Measurements from ENCODE around the gene DNAJC10. TPM values are rescaled to one million over a fixed set of nuclear protein-coding genes. Genes with fewer than 3 reads are reported as not detected.
A peak's percentile ranks its signal among the peaks of the same experiment; 100 is the strongest.
"Not testable (repeated sequence)": the region's sequence is repeated elsewhere in the genome, so short reads cannot be mapped to it uniquely, and the experiment has no call there.

The DNAJC10 gene
- total RNA-seq, 5 donors from 2014 or later (not counting 1 experiment from before 2014, with no cell fraction given), result 39.5 to 52.9 (median 46.1) TPM

DNA sequence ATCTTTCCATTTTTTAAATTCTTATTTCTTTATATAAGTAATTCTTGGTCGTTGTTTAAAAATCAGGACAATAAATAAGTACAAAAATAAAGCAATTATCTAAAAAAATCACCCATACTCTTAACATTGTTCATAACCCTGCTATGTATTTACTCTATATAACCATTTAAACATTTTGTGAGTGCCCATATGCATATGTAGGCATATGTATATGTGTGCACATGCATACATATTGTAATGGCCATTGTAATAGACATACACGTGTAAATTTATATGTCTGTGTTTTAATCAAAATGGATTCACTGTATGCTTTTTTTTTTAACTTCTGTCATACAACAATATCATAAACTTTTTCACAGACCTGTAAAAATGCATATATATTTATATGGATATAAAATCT is 25.6 kb downstream of the DNAJC10 start:
- Histone ChIP-seq H3K36me3 (ENCODE audit: control insufficient read depth in 2 of 2, extremely low read depth in 1 of 2, insufficient read depth in 1 of 2, low read length in 1 of 2) (peaks cover 6 to 34% of the 10 kb centered on the region in 2 donors), H3K27ac (ENCODE audit: low read length) (no peak overlapping the region), H3K9me3 (no peaks in the 10 kb centered on the region), H3K4me3 (ENCODE audit: control insufficient read depth in 1 of 2, extremely low read depth in 1 of 2, low read length in 1 of 2) (no peak overlapping the region), H3K4me1 (ENCODE audit: control insufficient read depth in 1 of 2, extremely low read depth in 1 of 2, insufficient read depth in 2 of 2, low read length in 2 of 2) (peaks cover 0 to 7% of the 10 kb centered on the region in 2 experiments), H3K27me3 (replicated peaks in 1 of 2; ENCODE audit: control insufficient read depth in 2 of 2, extremely low read depth in 1 of 2, insufficient read depth in 2 of 2, low read length in 1 of 2) (no peaks in the 10 kb centered on the region)
- H3K27me3 Mint-ChIP-seq, result no peaks in the 10 kb centered on the region
- no peak for DNase-seq
- POLR2A ChIA-PET, result no interaction called here
- no CpG with 5 or more reads among the region's 2 CpGs for WGBS (ENCODE audit: insufficient coverage)
- CTCF ChIA-PET, result no interaction called here
- H3K4me3 Mint-ChIP-seq, result no peak overlapping the region
- peaks cover 0 to 13% (median 12%) of the 10 kb centered on the region in 3 donors for H3K4me1 Mint-ChIP-seq
- H3K36me3 Mint-ChIP-seq, result peaks cover 79% of the 10 kb centered on the region
- no peak for ATAC-seq (replicated peaks in 1 of 4)
- H3K27ac Mint-ChIP-seq, result no peak overlapping the region
- H3K9me3 Mint-ChIP-seq, result peaks cover 0 to 2% (median 0%) of the 10 kb centered on the region in 3 donors

DNA sequence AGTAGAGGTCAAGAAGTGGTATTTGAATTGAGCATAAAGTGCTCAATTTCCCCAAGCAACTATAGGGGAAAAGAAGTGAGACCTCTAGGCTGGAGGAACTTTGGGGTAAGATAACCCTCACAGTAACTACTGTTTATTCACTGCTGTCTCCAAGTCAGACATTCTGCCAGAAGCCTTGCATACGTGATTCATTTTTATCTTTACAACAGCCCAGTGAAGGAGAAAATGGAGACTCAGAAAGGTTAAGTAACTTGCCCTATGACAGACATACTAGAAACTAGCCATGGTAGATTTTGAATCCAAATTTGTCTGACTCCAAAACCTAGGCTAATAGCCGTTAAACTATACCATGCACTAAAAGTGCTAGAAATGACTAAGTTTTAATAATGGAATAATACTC is 28.4 kb downstream of the DNAJC10 start:
- H3K36me3 Mint-ChIP-seq, result peaks cover 63% of the 10 kb centered on the region
- WGBS (ENCODE audit: insufficient coverage), result no CpG with 5 or more reads among the region's 2 CpGs
- H3K36me3 ChIP-seq (ENCODE audit: control insufficient read depth in 2 of 2, extremely low read depth in 1 of 2, insufficient read depth in 1 of 2, low read length in 1 of 2), result peaks cover 0 to 23% of the 10 kb centered on the region in 2 donors
- H3K27ac ChIP-seq (ENCODE audit: low read length), result no peak overlapping the region
- H3K9me3 ChIP-seq, result no peaks in the 10 kb centered on the region
- H3K4me1 Mint-ChIP-seq, result peaks cover 0 to 12% (median 11%) of the 10 kb centered on the region in 3 donors
- CTCF ChIA-PET, result no interaction called here
- no peak overlapping the region for H3K4me3 Mint-ChIP-seq
- no peaks in the 10 kb centered on the region for H3K27me3 ChIP-seq (replicated peaks in 1 of 2; ENCODE audit: control insufficient read depth in 2 of 2, extremely low read depth in 1 of 2, insufficient read depth in 2 of 2, low read length in 1 of 2)
- DNase-seq (no peak), ATAC-seq (replicated peaks in 1 of 4) (no peak)
- peaks cover 0 to 7% of the 10 kb centered on the region in 2 experiments for H3K4me1 ChIP-seq (ENCODE audit: control insufficient read depth in 1 of 2, extremely low read depth in 1 of 2, insufficient read depth in 2 of 2, low read length in 2 of 2)
- H3K27me3 Mint-ChIP-seq, result no peaks in the 10 kb centered on the region
- POLR2A ChIA-PET, result no interaction called here
- H3K4me3 ChIP-seq (ENCODE audit: control insufficient read depth in 1 of 2, extremely low read depth in 1 of 2, low read length in 1 of 2), result no peak overlapping the region
- peaks cover 0 to 2% (median 0%) of the 10 kb centered on the region in 3 donors for H3K9me3 Mint-ChIP-seq
- no peak overlapping the region for H3K27ac Mint-ChIP-seq

GRCh38 chr2:182745061-182745460 is 29.0 kb downstream of the DNAJC10 start:
- ATAC-seq (replicated peaks in 1 of 4) (no peak), DNase-seq (no peak)
- 80% methylated on average over 1 of the region's 2 CpGs for WGBS (ENCODE audit: insufficient coverage)
- POLR2A ChIA-PET, result interaction anchor here in 1 of 2 donors (0.6 kb wide), 1 partner anchor 15 kb away, joined by 3 read pairs; no protein-coding TSS in a partner anchor
- H3K36me3 ChIP-seq (ENCODE audit: control insufficient read depth in 2 of 2, extremely low read depth in 1 of 2, insufficient read depth in 1 of 2, low read length in 1 of 2), result peaks cover 3 to 23% of the 10 kb centered on the region in 2 donors
- no peaks in the 10 kb centered on the region for H3K9me3 ChIP-seq
- H3K9me3 Mint-ChIP-seq, result peaks cover 0 to 2% (median 0%) of the 10 kb centered on the region in 3 donors
- H3K4me3 Mint-ChIP-seq, result no peak overlapping the region
- H3K36me3 Mint-ChIP-seq, result peaks cover 65% of the 10 kb centered on the region
- H3K4me3 ChIP-seq (ENCODE audit: control insufficient read depth in 1 of 2, extremely low read depth in 1 of 2, low read length in 1 of 2), result no peak overlapping the region
- no peak overlapping the region for H3K27ac Mint-ChIP-seq
- no peaks in the 10 kb centered on the region for H3K27me3 ChIP-seq (replicated peaks in 1 of 2; ENCODE audit: control insufficient read depth in 2 of 2, extremely low read depth in 1 of 2, insufficient read depth in 2 of 2, low read length in 1 of 2)
- no peak overlapping the region for H3K27ac ChIP-seq (ENCODE audit: low read length)
- H3K4me1 Mint-ChIP-seq, result peaks cover 0 to 10% (median 10%) of the 10 kb centered on the region in 3 donors
- H3K4me1 ChIP-seq (ENCODE audit: control insufficient read depth in 1 of 2, extremely low read depth in 1 of 2, insufficient read depth in 2 of 2, low read length in 2 of 2), result peaks cover 0 to 7% of the 10 kb centered on the region in 2 experiments
- CTCF ChIA-PET, result no interaction called here
- no peaks in the 10 kb centered on the region for H3K27me3 Mint-ChIP-seq

DNA sequence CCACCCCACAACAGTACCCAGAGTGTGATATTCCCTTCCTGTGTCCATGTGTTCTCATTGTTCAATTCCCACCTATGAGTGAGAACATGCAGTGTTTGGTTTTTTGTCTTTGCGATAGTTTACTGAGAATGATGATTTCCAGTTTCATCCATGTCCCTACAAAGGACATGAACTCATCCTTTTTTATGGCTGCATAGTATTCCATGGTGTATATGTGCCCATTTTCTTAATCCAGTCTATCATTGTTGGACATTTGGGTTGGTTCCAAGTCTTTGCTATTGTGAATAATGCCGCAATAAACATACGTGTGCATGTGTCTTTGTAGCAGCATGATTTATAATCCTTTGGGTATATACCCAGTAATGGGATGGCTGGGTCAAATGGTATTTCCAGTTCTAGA is 29.8 kb downstream of the DNAJC10 start:
- H3K4me1 Mint-ChIP-seq; H3K4me3 Mint-ChIP-seq; H3K9me3 Mint-ChIP-seq; H3K27me3 Mint-ChIP-seq; CTCF ChIA-PET; POLR2A ChIA-PET; ATAC-seq (replicated peaks in 1 of 4); H3K4me1 ChIP-seq (ENCODE audit: control insufficient read depth in 1 of 2, extremely low read depth in 1 of 2, insufficient read depth in 2 of 2, low read length in 2 of 2); H3K27ac Mint-ChIP-seq; H3K4me3 ChIP-seq (ENCODE audit: control insufficient read depth in 1 of 2, extremely low read depth in 1 of 2, low read length in 1 of 2); H3K27me3 ChIP-seq (replicated peaks in 1 of 2; ENCODE audit: control insufficient read depth in 2 of 2, extremely low read depth in 1 of 2, insufficient read depth in 2 of 2, low read length in 1 of 2); DNase-seq; H3K27ac ChIP-seq (ENCODE audit: low read length); H3K9me3 ChIP-seq: not testable (repeated sequence)
- H3K36me3 Mint-ChIP-seq, result peaks cover 70% of the 10 kb centered on the region
- peaks cover 3 to 23% of the 10 kb centered on the region in 2 donors for H3K36me3 ChIP-seq (ENCODE audit: control insufficient read depth in 2 of 2, extremely low read depth in 1 of 2, insufficient read depth in 1 of 2, low read length in 1 of 2)
- no CpG with 5 or more reads among the region's 3 CpGs for WGBS (ENCODE audit: insufficient coverage)

GRCh38 chr2:182754231-182754630 is 38.2 kb downstream of the DNAJC10 start:
- Histone ChIP-seq H3K27ac (ENCODE audit: low read length) (no peak overlapping the region), H3K27me3 (replicated peaks in 1 of 2; ENCODE audit: control insufficient read depth in 2 of 2, extremely low read depth in 1 of 2, insufficient read depth in 2 of 2, low read length in 1 of 2) (no peaks in the 10 kb centered on the region), H3K9me3 (no peaks in the 10 kb centered on the region), H3K4me3 (ENCODE audit: control insufficient read depth in 1 of 2, extremely low read depth in 1 of 2, low read length in 1 of 2) (no peak overlapping the region), H3K36me3 (ENCODE audit: control insufficient read depth in 2 of 2, extremely low read depth in 1 of 2, insufficient read depth in 1 of 2, low read length in 1 of 2) (peaks cover 3 to 40% of the 10 kb centered on the region in 2 donors), H3K4me1 (ENCODE audit: control insufficient read depth in 1 of 2, extremely low read depth in 1 of 2, insufficient read depth in 2 of 2, low read length in 2 of 2) (no peaks in the 10 kb centered on the region)
- no peaks in the 10 kb centered on the region for H3K4me1 Mint-ChIP-seq
- no peak overlapping the region for H3K27ac Mint-ChIP-seq
- H3K9me3 Mint-ChIP-seq, result no peaks in the 10 kb centered on the region
- peaks cover 65% of the 10 kb centered on the region for H3K36me3 Mint-ChIP-seq
- no peaks in the 10 kb centered on the region for H3K27me3 Mint-ChIP-seq
- DNase-seq, result no peak
- POLR2A ChIA-PET, result interaction anchor here in 1 of 2 donors (0.7 kb wide), 1 partner anchor 287 kb away, joined by 3 read pairs; no protein-coding TSS in a partner anchor
- H3K4me3 Mint-ChIP-seq, result no peak overlapping the region
- no peak for ATAC-seq (replicated peaks in 1 of 4)
- CTCF ChIA-PET, result interaction anchor here (0.6 to 2.0 kb wide), 2 partner anchors 9 to 202 kb away, joined by 3 to 4 read pairs; no protein-coding TSS in a partner anchor

DNA sequence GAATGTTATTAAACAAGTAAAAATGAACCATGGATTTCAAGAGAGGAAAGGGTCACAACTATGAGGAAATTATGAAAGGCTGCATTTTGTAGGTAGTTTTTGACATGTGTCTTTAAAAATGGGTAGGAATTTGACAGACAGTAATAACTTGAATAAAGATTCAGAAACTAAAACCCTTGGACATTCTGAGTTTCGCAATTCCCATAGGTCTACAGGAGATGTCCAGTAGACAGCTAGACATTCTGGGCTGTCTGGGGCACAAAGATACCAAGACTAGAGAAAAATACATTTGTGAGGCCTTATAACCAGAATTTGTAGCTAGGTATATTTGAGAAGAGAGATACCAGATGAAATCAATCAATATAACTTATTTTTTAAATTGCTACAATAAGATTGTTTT is 42.3 kb downstream of the DNAJC10 start:
- CTCF ChIA-PET, result no interaction called here
- 100% methylated on average over 1 of the region's 1 CpG for WGBS (ENCODE audit: insufficient coverage)

GRCh38 chr2:182761903-182762302 is 45.8 kb downstream of the DNAJC10 start:
- 87% methylated on average over 3 of the region's 4 CpGs for WGBS (ENCODE audit: insufficient coverage)
- CTCF ChIA-PET, result no interaction called here
- peak overlapping the region in 1 of 2 donors; percentile 8 for H3K27ac Mint-ChIP-seq

More for the DNA sequence above, 42.3 kb downstream of the DNAJC10 start:
- no peaks in the 10 kb centered on the region for H3K9me3 ChIP-seq
- no peak overlapping the region for H3K27ac ChIP-seq (ENCODE audit: low read length)
- no peaks in the 10 kb centered on the region for H3K4me1 ChIP-seq (ENCODE audit: control insufficient read depth in 1 of 2, extremely low read depth in 1 of 2, insufficient read depth in 2 of 2, low read length in 2 of 2)
- Mint-ChIP-seq H3K27ac (no peak overlapping the region), H3K27me3 (no peaks in the 10 kb centered on the region), H3K4me1 (no peaks in the 10 kb centered on the region), H3K9me3 (no peaks in the 10 kb centered on the region), H3K4me3 (no peak overlapping the region), H3K36me3 (peaks cover 57% of the 10 kb centered on the region)
- H3K36me3 ChIP-seq (ENCODE audit: control insufficient read depth in 2 of 2, extremely low read depth in 1 of 2, insufficient read depth in 1 of 2, low read length in 1 of 2), result peaks cover 8 to 64% of the 10 kb centered on the region in 2 donors
- ATAC-seq (replicated peaks in 1 of 4), result no peak
- POLR2A ChIA-PET, result no interaction called here
- H3K4me3 ChIP-seq (ENCODE audit: control insufficient read depth in 1 of 2, extremely low read depth in 1 of 2, low read length in 1 of 2), result no peak overlapping the region
- H3K27me3 ChIP-seq (replicated peaks in 1 of 2; ENCODE audit: control insufficient read depth in 2 of 2, extremely low read depth in 1 of 2, insufficient read depth in 2 of 2, low read length in 1 of 2), result no peaks in the 10 kb centered on the region
- no peak for DNase-seq

More at GRCh38 chr2:182761903-182762302, 45.8 kb downstream of the DNAJC10 start:
- H3K27ac ChIP-seq (ENCODE audit: low read length), result no peak overlapping the region
- Mint-ChIP-seq H3K4me1 (no peaks in the 10 kb centered on the region), H3K9me3 (no peaks in the 10 kb centered on the region), H3K27me3 (no peaks in the 10 kb centered on the region), H3K36me3 (peaks cover 66% of the 10 kb centered on the region), H3K4me3 (no peak overlapping the region)
- no peak for DNase-seq
- no peaks in the 10 kb centered on the region for H3K9me3 ChIP-seq
- H3K36me3 ChIP-seq (ENCODE audit: control insufficient read depth in 2 of 2, extremely low read depth in 1 of 2, insufficient read depth in 1 of 2, low read length in 1 of 2), result peaks cover 11 to 62% of the 10 kb centered on the region in 2 donors
- H3K27me3 ChIP-seq (replicated peaks in 1 of 2; ENCODE audit: control insufficient read depth in 2 of 2, extremely low read depth in 1 of 2, insufficient read depth in 2 of 2, low read length in 1 of 2), result no peaks in the 10 kb centered on the region
- H3K4me1 ChIP-seq (ENCODE audit: control insufficient read depth in 1 of 2, extremely low read depth in 1 of 2, insufficient read depth in 2 of 2, low read length in 2 of 2), result no peaks in the 10 kb centered on the region
- no peak overlapping the region for H3K4me3 ChIP-seq (ENCODE audit: control insufficient read depth in 1 of 2, extremely low read depth in 1 of 2, low read length in 1 of 2)
- no peak for ATAC-seq (replicated peaks in 1 of 4)
- POLR2A ChIA-PET, result no interaction called here
